GM19452 (cell line): ENCODE measurements around the gene GATB.

ENCODE experiments used
- ATAC-seq: cut with Tn5 transposase; IDR thresholded peaks from one replicate; pipeline ENCODE4 v1.9.1; 2021; ENCODE audit not compliant: unreplicated experiment

GATB gene

GRCh38 chr4:151656058-151656457 is 104.7 kb downstream of the GATB start:
- no peak for ATAC-seq

GRCh38 chr4:151653548-151653918 is 107.3 kb downstream of the GATB start:
- no peak for ATAC-seq

GRCh38 chr4:151652841-151653547 is 107.8 kb downstream of the GATB start:
- no peak for ATAC-seq

- ATAC-seq: no peak
These were observed 109.3 kb downstream of the GATB start for GRCh38 chr4:151651496-151651895.

- ATAC-seq: no peak
These were observed 111.3 kb downstream of the GATB start for GRCh38 chr4:151649479-151649878.

- ATAC-seq: no peak
These were observed 114.5 kb downstream of the GATB start for GRCh38 chr4:151646322-151646721.

GRCh38 chr4:151644622-151645021 is 116.2 kb downstream of the GATB start:
- no peak for ATAC-seq

- ATAC-seq: no peak
These were observed 117.2 kb downstream of the GATB start for GRCh38 chr4:151643564-151643963.

- no peak for ATAC-seq
These were observed 118.8 kb downstream of the GATB start for GRCh38 chr4:151641983-151642382.

- ATAC-seq: no peak
These were observed 119.6 kb downstream of the GATB start for GRCh38 chr4:151641167-151641566.

- no peak for ATAC-seq
These were observed 120.4 kb downstream of the GATB start for GRCh38 chr4:151640381-151640780.

- ATAC-seq: no peak
These were observed 122.4 kb downstream of the GATB start for GRCh38 chr4:151638295-151638858.

GRCh38 chr4:151631349-151631748 is 129.5 kb downstream of the GATB start:
- ATAC-seq: no peak

- ATAC-seq: no peak
These were observed 131.6 kb downstream of the GATB start for GRCh38 chr4:151629097-151629783.

GRCh38 chr4:151628001-151628608 is 132.7 kb downstream of the GATB start:
- ATAC-seq: no peak

GRCh38 chr4:151627491-151627890 is 133.3 kb downstream of the GATB start:
- ATAC-seq: no peak

GRCh38 chr4:151626751-151627150 is 134.1 kb downstream of the GATB start:
- no peak for ATAC-seq

- ATAC-seq: no peak
These were observed 134.6 kb downstream of the GATB start for GRCh38 chr4:151626228-151626627.

- ATAC-seq: no peak
These were observed 135.9 kb downstream of the GATB start for GRCh38 chr4:151624626-151625565.
